CD14-positive monocyte (primary cell): ENCODE results near the gene MYRF. TPM values are rescaled to one million over a fixed set of nuclear protein-coding genes. Genes with fewer than 3 reads are reported as not detected.

Experiments used
- DNase-seq, 3 donors: peaks; one replicate each; pipeline ENCODE4 v3.0.0-alpha.2; 2011 to 2022
- H2AFZ ChIP-seq: 2 replicates; pipeline ENCODE4 v1.6.0; 2012; ENCODE audit warnings: mild to moderate bottlenecking, low read depth, low read length, inconsistent platforms; ENCODE audit not compliant: insufficient read depth, poor library complexity, severe bottlenecking
- H3K27ac ChIP-seq, 2 donors: 1 replicate in 1 of 2; 2 replicates in 1 of 2; pipeline ENCODE4 v1.5.1; 2012 to 2013; ENCODE audit warnings: low read length in 2 of 2, control low read depth in 1 of 2, inconsistent platforms in 1 of 2, low read depth in 1 of 2, mild to moderate bottlenecking in 1 of 2
- H3K27me3 ChIP-seq, 2 donors: one replicate each; pipeline versions ENCODE4 v1.6.0 to v1.6.1; 2011 to 2013; ENCODE audit warnings: low read length in 2 of 2; ENCODE audit not compliant: control insufficient read depth in 2 of 2, insufficient read depth in 2 of 2
- H3K36me3 ChIP-seq, 2 donors: replicated peaks in 1 of 2; 1 replicate in 1 of 2; 2 replicates in 1 of 2; pipeline versions ENCODE4 v1.5.1 to v1.6.1; 2012 to 2013; ENCODE audit warnings: low read length in 2 of 2, control low read depth in 1 of 2, inconsistent platforms in 1 of 2, mild to moderate bottlenecking in 1 of 2; ENCODE audit not compliant: insufficient read depth in 2 of 2, control insufficient read depth in 1 of 2
- H3K4me1 ChIP-seq, 2 donors: 1 replicate in 1 of 2; 2 replicates in 1 of 2; pipeline versions ENCODE4 v1.5.1 to v1.6.1; 2012 to 2013; ENCODE audit warnings: low read length in 2 of 2, control low read depth in 1 of 2, inconsistent platforms in 1 of 2, mild to moderate bottlenecking in 1 of 2, moderate library complexity in 1 of 2; ENCODE audit not compliant: insufficient read depth in 2 of 2, control insufficient read depth in 1 of 2
- H3K4me2 ChIP-seq: replicated peaks from 2 replicates; pipeline ENCODE3; 2012; ENCODE audit warnings: low read length, moderate library complexity, mild to moderate bottlenecking; ENCODE audit not compliant: poor library complexity, severe bottlenecking; ENCODE audit errors: extremely low read depth
- H3K4me3 ChIP-seq, 3 experiments: fragments of 200-600 bp in 1 of 3; sonication (generic) in 1 of 3; replicated peaks in 1 of 3; 1 replicate in 2 of 3; 2 replicates in 1 of 3; pipeline ENCODE4 v1.5.1; 2011 to 2013; ENCODE audit warnings: low read length in 3 of 3, mild to moderate bottlenecking in 3 of 3, control low read depth in 2 of 3, low read depth in 2 of 3, inconsistent platforms in 1 of 3, moderate library complexity in 1 of 3
- H3K79me2 ChIP-seq: 2 replicates; pipeline ENCODE4 v1.6.0; 2012; ENCODE audit warnings: mild to moderate bottlenecking, control low read depth, inconsistent platforms, low read length, moderate library complexity; ENCODE audit not compliant: insufficient read depth
- H3K9ac ChIP-seq: 2 replicates; pipeline ENCODE4 v1.6.0; 2017; ENCODE audit warnings: low read length, mild to moderate bottlenecking; ENCODE audit not compliant: insufficient read depth, poor library complexity, severe bottlenecking
- H3K9me3 ChIP-seq, 2 donors: replicated peaks in 1 of 2; 1 replicate in 1 of 2; 2 replicates in 1 of 2; pipeline versions ENCODE4 v1.5.1 to v1.6.1; 2012 to 2013; ENCODE audit warnings: low read length in 2 of 2, control low read depth in 1 of 2; ENCODE audit not compliant: control insufficient read depth in 1 of 2, insufficient read depth in 1 of 2
- H4K20me1 ChIP-seq: 2 replicates; pipeline ENCODE4 v1.6.0; 2012; ENCODE audit warnings: mild to moderate bottlenecking, low read length, control low read depth, moderate library complexity; ENCODE audit not compliant: insufficient read depth
- H3K27ac Mint-ChIP-seq, 7 donors: one replicate each; pipeline ENCODE4 v1.8.0; 2020; ENCODE audit warnings: mild to moderate bottlenecking in 7 of 7, mixed read lengths in 7 of 7, moderate library complexity in 6 of 7, inconsistent platforms in 2 of 7
- H3K27me3 Mint-ChIP-seq, 3 donors: one replicate each; pipeline ENCODE4 v1.8.0; 2021 to 2022; ENCODE audit warnings: low read depth in 3 of 3, mild to moderate bottlenecking in 3 of 3, mixed read lengths in 3 of 3, moderate library complexity in 3 of 3, inconsistent platforms in 1 of 3
- H3K36me3 Mint-ChIP-seq, 2 donors: one replicate each; pipeline ENCODE4 v1.8.0; 2020; ENCODE audit warnings: mixed read lengths in 2 of 2, inconsistent platforms in 1 of 2, mild to moderate bottlenecking in 1 of 2
- H3K4me1 Mint-ChIP-seq: one replicate; pipeline ENCODE4 v1.8.0; 2020; ENCODE audit warnings: mild to moderate bottlenecking, mixed read lengths
- H3K4me3 Mint-ChIP-seq, 2 donors: one replicate each; pipeline ENCODE4 v1.8.0; 2020; ENCODE audit warnings: mild to moderate bottlenecking in 2 of 2, mixed read lengths in 2 of 2, moderate library complexity in 1 of 2
- H3K9me3 Mint-ChIP-seq, 7 donors: one replicate each; pipeline ENCODE4 v1.8.0; 2020 to 2022; ENCODE audit warnings: mixed read lengths in 7 of 7, mild to moderate bottlenecking in 6 of 7, moderate library complexity in 6 of 7, inconsistent platforms in 2 of 7
- WGBS: methylation state at CpG from one replicate; pipeline ENCODE4 v1.1.5; 2013; ENCODE audit warnings: missing lambda C conversion rate; ENCODE audit not compliant: insufficient coverage; 5-methylcytosine and 5-hydroxymethylcytosine counted together
- intact Hi-C, 2 donors: fragments of 100-400 bp; cut with micrococcal nuclease; formaldehyde crosslinking; loops; one replicate each; pipeline versions ENCODE4 v1.15.0 to v1.15.1; 2023
- polyA plus RNA-seq, 3 donors: library from polyadenylated mRNA; depleted of rRNA in 1 of 3; unstranded in 2 of 3; stranded (reverse) in 1 of 3; fragments of 300-500 nt in 2 of 3; fragments of >200 nt in 1 of 3; fragmentation: Illumina TruSeq in 2 of 3; gene quantifications; 1 replicate in 2 of 3; 2 replicates in 1 of 3; pipeline ENCODE4 v1.2.3, GENCODE V29; 2012 to 2021
- TF ChIP-seq, protein P1 (sequence below): fragments of 200-600 bp; IDR thresholded peaks from one replicate; pipeline ENCODE4 v1.8.0; 2022; ENCODE audit warnings: antibody characterized with exemption, mild to moderate bottlenecking

Gene MYRF
- polyA plus RNA-seq, 3 donors: 0.18 to 0.19 TPM; not detected in 1

DNA sequence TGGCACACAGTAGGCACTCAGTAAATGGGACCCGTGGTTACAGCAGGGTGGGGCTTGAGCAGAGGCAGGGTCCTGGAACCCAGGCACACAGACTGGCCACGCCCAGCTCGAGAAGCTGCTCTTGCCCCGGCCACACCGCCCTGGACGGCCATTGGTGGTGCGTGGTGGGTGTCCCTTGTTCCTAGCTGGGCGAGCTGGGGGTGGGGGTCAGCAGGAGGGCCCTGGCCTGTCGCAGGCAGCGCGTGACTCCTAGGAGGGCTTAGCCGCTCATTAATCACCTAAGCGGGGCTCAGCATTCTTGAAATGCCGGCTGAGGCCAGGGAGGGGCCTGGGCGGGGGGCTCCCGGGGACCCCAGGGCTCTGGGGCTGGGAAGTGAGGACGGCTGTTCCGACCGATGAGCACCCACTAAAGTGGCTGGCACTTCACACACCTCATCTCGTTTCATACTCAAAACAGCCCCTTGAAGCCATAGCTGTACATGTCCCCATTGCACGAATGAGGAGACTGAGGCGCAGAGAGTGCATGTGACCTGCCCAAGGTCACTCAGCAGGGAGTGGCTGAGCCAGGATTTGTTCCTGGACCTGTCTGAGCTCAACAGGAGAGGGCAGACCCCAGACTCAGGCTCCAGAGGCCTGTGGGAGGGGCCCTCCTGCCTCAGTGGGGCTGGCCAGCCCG lies 11.6 kb downstream of the MYRF start:
- H3K27me3 ChIP-seq: no peaks in the 10 kb centered on the region
- H3K79me2 ChIP-seq: no peaks in the 10 kb centered on the region
- DNase-seq: no peak
- Mint-ChIP-seq H3K4me1 (no peaks in the 10 kb centered on the region), H3K4me3 (no peak overlapping the region), H3K9me3 (no peaks in the 10 kb centered on the region), H3K27me3 (peaks cover 4 to 8% (median 4%) of the 10 kb centered on the region in 3 donors), H3K27ac (no peak overlapping the region), H3K36me3 (no peaks in the 10 kb centered on the region)
- no peaks in the 10 kb centered on the region for H3K9me3 ChIP-seq
- H3K4me2 ChIP-seq: no peak overlapping the region
- WGBS: 95% methylated on average over 15 of the region's 23 CpGs
- no peak overlapping the region for H3K27ac ChIP-seq
- H3K36me3 ChIP-seq: no peaks in the 10 kb centered on the region
- H3K4me3 ChIP-seq: no peak overlapping the region
- H4K20me1 ChIP-seq: no peaks in the 10 kb centered on the region
- no peak overlapping the region for H3K9ac ChIP-seq
- TF ChIP-seq, protein P1, sequence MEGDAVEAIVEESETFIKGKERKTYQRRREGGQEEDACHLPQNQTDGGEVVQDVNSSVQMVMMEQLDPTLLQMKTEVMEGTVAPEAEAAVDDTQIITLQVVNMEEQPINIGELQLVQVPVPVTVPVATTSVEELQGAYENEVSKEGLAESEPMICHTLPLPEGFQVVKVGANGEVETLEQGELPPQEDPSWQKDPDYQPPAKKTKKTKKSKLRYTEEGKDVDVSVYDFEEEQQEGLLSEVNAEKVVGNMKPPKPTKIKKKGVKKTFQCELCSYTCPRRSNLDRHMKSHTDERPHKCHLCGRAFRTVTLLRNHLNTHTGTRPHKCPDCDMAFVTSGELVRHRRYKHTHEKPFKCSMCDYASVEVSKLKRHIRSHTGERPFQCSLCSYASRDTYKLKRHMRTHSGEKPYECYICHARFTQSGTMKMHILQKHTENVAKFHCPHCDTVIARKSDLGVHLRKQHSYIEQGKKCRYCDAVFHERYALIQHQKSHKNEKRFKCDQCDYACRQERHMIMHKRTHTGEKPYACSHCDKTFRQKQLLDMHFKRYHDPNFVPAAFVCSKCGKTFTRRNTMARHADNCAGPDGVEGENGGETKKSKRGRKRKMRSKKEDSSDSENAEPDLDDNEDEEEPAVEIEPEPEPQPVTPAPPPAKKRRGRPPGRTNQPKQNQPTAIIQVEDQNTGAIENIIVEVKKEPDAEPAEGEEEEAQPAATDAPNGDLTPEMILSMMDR: no peak
- intact Hi-C loops: no loop called here
- no peak overlapping the region for H2AFZ ChIP-seq
- H3K4me1 ChIP-seq: no peaks in the 10 kb centered on the region

GRCh38 chr11:61764606-61765260 lies 12.3 kb downstream of the MYRF start:
- H3K9me3 ChIP-seq: no peaks in the 10 kb centered on the region
- H3K36me3 Mint-ChIP-seq: no peaks in the 10 kb centered on the region
- DNase-seq: no peak
- peaks cover 4 to 8% (median 4%) of the 10 kb centered on the region in 3 donors for H3K27me3 Mint-ChIP-seq
- H3K9me3 Mint-ChIP-seq: no peaks in the 10 kb centered on the region
- H3K4me3 ChIP-seq: no peak overlapping the region
- no peak overlapping the region for H3K27ac ChIP-seq
- no peaks in the 10 kb centered on the region for H3K27me3 ChIP-seq
- intact Hi-C loops: no loop called here
- no peak overlapping the region for H3K27ac Mint-ChIP-seq
- no peaks in the 10 kb centered on the region for H3K4me1 ChIP-seq
- no peak overlapping the region for H3K4me3 Mint-ChIP-seq
- no peaks in the 10 kb centered on the region for H3K36me3 ChIP-seq
- H3K79me2 ChIP-seq: no peaks in the 10 kb centered on the region
- no peaks in the 10 kb centered on the region for H4K20me1 ChIP-seq
- TF ChIP-seq, protein P1: no peak
- H3K4me2 ChIP-seq: no peak overlapping the region
- no peak overlapping the region for H2AFZ ChIP-seq
- no peak overlapping the region for H3K9ac ChIP-seq
- 87% methylated on average over 11 of the region's 22 CpGs for WGBS
- H3K4me1 Mint-ChIP-seq: no peaks in the 10 kb centered on the region
